ENCODE results near the gene EIF3K. TPM values are rescaled to one million over a fixed set of nuclear protein-coding genes. Genes with fewer than 3 reads are reported as not detected.

The EIF3K gene
- total and polyA plus RNA-seq, 2 of the 8 experiments (the other 6 are each of a cell fraction or from before 2014, with no cell fraction given) = 329 to 937 TPM

DNA sequence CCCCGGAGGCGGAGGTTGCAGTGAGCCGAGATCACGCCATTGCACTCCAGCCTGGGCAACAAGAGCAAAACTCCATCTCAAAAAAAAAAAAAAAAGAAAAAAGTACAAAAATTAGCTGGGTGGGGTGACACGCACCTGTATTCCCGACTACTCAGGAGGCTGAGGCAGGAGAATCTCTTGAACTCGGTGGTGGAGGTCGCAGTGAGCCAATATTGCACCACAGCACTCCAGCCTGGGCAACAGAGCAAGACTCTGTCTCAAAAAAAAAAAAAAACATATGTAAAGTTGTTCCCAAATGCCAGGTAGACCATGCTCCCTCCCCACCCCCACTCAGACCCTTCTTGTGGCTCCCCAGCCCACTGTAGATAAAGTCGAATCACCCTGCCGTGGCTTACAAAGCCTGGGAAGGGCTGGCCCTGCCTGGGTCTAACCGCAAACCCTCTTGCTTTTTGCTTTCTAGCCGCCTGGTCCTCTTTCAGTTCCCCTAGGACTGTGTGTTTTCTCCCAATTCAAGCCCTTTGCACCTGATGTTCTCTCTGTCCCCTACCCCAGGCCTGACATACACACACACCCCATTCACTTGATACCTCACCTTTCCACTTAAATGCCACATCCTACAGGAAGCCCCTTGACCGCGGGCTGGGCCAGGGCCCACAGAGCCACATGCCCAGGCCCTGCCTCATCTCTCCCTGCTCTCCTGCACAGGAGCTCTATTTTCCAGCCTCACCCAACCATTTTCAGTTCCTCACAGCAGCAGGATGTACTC is 35.6 kb upstream of the EIF3K start (continued):
- TF ChIP-seq CHD7 (IDR thresholded peaks at IDR 0.05; ENCODE audit: insufficient replicate concordance, low read length) (no peak), CBX5 (IDR thresholded peaks at IDR 0.05; ENCODE audit: low read depth, low read length) (no peak), TBP (IDR thresholded peaks at IDR 0.05; ENCODE audit: low read depth, low read length) (no peak)

All from H1 (cell line).